Mucosa of rectum (tissue), 2 donors: ENCODE measurements around the gene CCR8.
"Not testable (repeated sequence)": the region's sequence is repeated elsewhere in the genome, so short reads cannot be mapped to it uniquely, and the experiment has no call there.

ENCODE experiments used
- H3K27ac ChIP-seq, 2 donors: one replicate each; pipeline ENCODE4 v1.7.0; 2013; ENCODE audit warnings: inconsistent platforms in 2 of 2, low read depth in 2 of 2, low read length in 2 of 2
- H3K27me3 ChIP-seq, 2 donors: one replicate each; pipeline ENCODE4 v1.7.0; 2013; ENCODE audit warnings: low read length in 2 of 2; ENCODE audit not compliant: control insufficient read depth in 2 of 2, insufficient read depth in 2 of 2
- H3K36me3 ChIP-seq, 2 donors: one replicate each; pipeline ENCODE4 v1.7.0; 2013; ENCODE audit warnings: low read length in 2 of 2; ENCODE audit not compliant: control insufficient read depth in 2 of 2, insufficient read depth in 2 of 2
- H3K4me1 ChIP-seq, 2 donors: one replicate each; pipeline ENCODE4 v1.7.0; 2013; ENCODE audit warnings: low read length in 2 of 2, mild to moderate bottlenecking in 1 of 2; ENCODE audit not compliant: control insufficient read depth in 2 of 2, insufficient read depth in 2 of 2
- H3K4me3 ChIP-seq, 2 donors: one replicate each; pipeline ENCODE4 v1.7.0; 2013; ENCODE audit warnings: low read length in 2 of 2
- H3K9ac ChIP-seq, 2 donors: one replicate each; pipeline ENCODE4 v1.7.0; 2013; ENCODE audit warnings: low read length in 2 of 2, low read depth in 1 of 2, mild to moderate bottlenecking in 1 of 2
- H3K9me3 ChIP-seq, 2 donors: one replicate each; pipeline ENCODE4 v1.7.0; 2013; ENCODE audit warnings: low read length in 2 of 2; ENCODE audit not compliant: control insufficient read depth in 2 of 2
- donor health status: healthy.
- donor health status: Normal muscosa, but diverticular disease.

The CCR8 gene

GRCh38 chr3:39344746-39345344 lies 15.3 kb downstream of the CCR8 start:
- Histone ChIP-seq H3K9ac (no peak overlapping the region), H3K4me1 (peaks cover 15 to 38% of the 10 kb centered on the region in 2 donors), H3K9me3 (no peaks in the 10 kb centered on the region)

GRCh38 chr3:39346785-39347585 lies 17.5 kb downstream of the CCR8 start:
- Histone ChIP-seq H3K36me3 (no peaks in the 10 kb centered on the region), H3K4me1 (peaks cover 22 to 56% of the 10 kb centered on the region in 2 donors), H3K27ac (peak overlapping the region; percentile 29 to 65)

More at GRCh38 chr3:39344746-39345344, 15.3 kb downstream of the CCR8 start:
- no peak overlapping the region for H3K4me3 ChIP-seq
- no peaks in the 10 kb centered on the region for H3K27me3 ChIP-seq
- no peaks in the 10 kb centered on the region for H3K36me3 ChIP-seq
- no peak overlapping the region for H3K27ac ChIP-seq

GRCh38 chr3:39347586-39347876 lies 18.0 kb downstream of the CCR8 start:
- Histone ChIP-seq H3K4me3 (no peak overlapping the region), H3K9ac (no peak overlapping the region), H3K36me3 (no peaks in the 10 kb centered on the region), H3K27ac (peak overlapping the region; percentile 24 to 65), H3K4me1 (peaks cover 22 to 56% of the 10 kb centered on the region in 2 donors), H3K9me3 (no peaks in the 10 kb centered on the region), H3K27me3 (no peaks in the 10 kb centered on the region)

More at GRCh38 chr3:39346785-39347585, 17.5 kb downstream of the CCR8 start:
- H3K9me3 ChIP-seq, result no peaks in the 10 kb centered on the region
- H3K4me3 ChIP-seq, result no peak overlapping the region
- no peaks in the 10 kb centered on the region for H3K27me3 ChIP-seq
- no peak overlapping the region for H3K9ac ChIP-seq

- Histone ChIP-seq H3K27me3 (no peaks in the 10 kb centered on the region), H3K4me1 (peaks cover 17 to 46% of the 10 kb centered on the region in 2 donors), H3K9ac (peak overlapping the region in 1 of 2 donors; percentile 0)
Measured at GRCh38 chr3:39349080-39349479, 19.6 kb downstream of the CCR8 start.

GRCh38 chr3:39350714-39351113 lies 21.2 kb downstream of the CCR8 start:
- H3K9ac ChIP-seq, result no peak overlapping the region
- H3K9me3 ChIP-seq, result no peaks in the 10 kb centered on the region
- peaks cover 17 to 46% of the 10 kb centered on the region in 2 donors for H3K4me1 ChIP-seq
- peak overlapping the region; percentile 78 to 80 for H3K27ac ChIP-seq
- no peak overlapping the region for H3K4me3 ChIP-seq
- H3K36me3 ChIP-seq, result no peaks in the 10 kb centered on the region
- H3K27me3 ChIP-seq, result no peaks in the 10 kb centered on the region

More at GRCh38 chr3:39349080-39349479, 19.6 kb downstream of the CCR8 start:
- H3K27ac ChIP-seq, result peak overlapping the region; percentile 78 to 80
- H3K4me3 ChIP-seq, result no peak overlapping the region
- no peaks in the 10 kb centered on the region for H3K9me3 ChIP-seq
- H3K36me3 ChIP-seq, result no peaks in the 10 kb centered on the region

- H3K4me1 ChIP-seq, result peaks cover 17 to 46% of the 10 kb centered on the region in 2 donors
- H3K27ac ChIP-seq, result peak overlapping the region; percentile 77 to 80
- H3K36me3 ChIP-seq, H3K9me3 ChIP-seq, H3K27me3 ChIP-seq, H3K9ac ChIP-seq: not testable (repeated sequence)
- H3K4me3 ChIP-seq, result peak overlapping the region in 1 of 2 donors; percentile 9
Measured at GRCh38 chr3:39351134-39351533, 21.6 kb downstream of the CCR8 start.

GRCh38 chr3:39353168-39353927 lies 23.8 kb downstream of the CCR8 start:
- H3K9me3 ChIP-seq, H3K36me3 ChIP-seq, H3K4me3 ChIP-seq, H3K27me3 ChIP-seq, H3K9ac ChIP-seq, H3K27ac ChIP-seq: not testable (repeated sequence)
- H3K4me1 ChIP-seq, result peaks cover 15 to 31% of the 10 kb centered on the region in 2 donors

GRCh38 chr3:39358333-39358732 lies 28.8 kb downstream of the CCR8 start:
- Histone ChIP-seq H3K9me3 (no peaks in the 10 kb centered on the region), H3K4me3 (no peak overlapping the region), H3K9ac (no peak overlapping the region), H3K36me3 (no peaks in the 10 kb centered on the region), H3K27ac (no peak overlapping the region), H3K4me1 (no peaks in the 10 kb centered on the region), H3K27me3 (no peaks in the 10 kb centered on the region)

GRCh38 chr3:39361252-39361927 lies 31.9 kb downstream of the CCR8 start:
- no peak overlapping the region for H3K4me3 ChIP-seq
- no peak overlapping the region for H3K27ac ChIP-seq
- H3K4me1 ChIP-seq, result no peaks in the 10 kb centered on the region
- H3K9ac ChIP-seq, result no peak overlapping the region
- no peaks in the 10 kb centered on the region for H3K9me3 ChIP-seq
- no peaks in the 10 kb centered on the region for H3K36me3 ChIP-seq
- no peaks in the 10 kb centered on the region for H3K27me3 ChIP-seq
